LNCaP clone FGC (cell line): ENCODE results near the gene ABRACL.

Source experiments
- DNase-seq: peaks from one replicate; pipeline ENCODE4 v3.0.0-alpha.2; 2011; ENCODE audit warnings: low read depth
- H3K4me3 ChIP-seq: 2 replicates; pipeline ENCODE4 v1.5.1; 2011; ENCODE audit warnings: mild to moderate bottlenecking, low read depth, low read length, control low read depth
- TF ChIP-seq, protein P1 (sequence below): IDR thresholded peaks from 2 replicates; pipeline ENCODE4 v1.5.1; 2012; ENCODE audit warnings: mild to moderate bottlenecking; ENCODE audit not compliant: control insufficient read depth, insufficient read depth; ENCODE audit errors: extremely low read depth

Gene ABRACL

DNA sequence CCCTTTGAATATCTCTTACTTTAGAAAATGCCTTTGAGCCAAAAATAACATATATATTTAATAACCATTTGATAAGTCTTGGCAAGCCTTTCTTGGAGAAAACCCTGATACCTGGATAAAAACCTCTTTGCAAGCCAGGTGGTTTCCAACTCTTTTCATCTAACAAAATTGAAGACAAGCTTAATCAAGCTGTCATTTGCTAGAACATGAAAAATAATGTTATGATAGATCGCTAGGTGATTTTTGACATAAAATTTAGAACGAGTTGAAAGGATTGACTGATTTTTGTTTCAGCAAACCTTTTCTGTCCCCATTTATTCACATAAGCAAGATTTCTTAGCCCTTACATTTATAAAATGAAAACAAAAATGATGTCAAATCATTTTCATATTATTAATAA, 44.6 kb downstream of the ABRACL start:
- TF ChIP-seq, protein P1, sequence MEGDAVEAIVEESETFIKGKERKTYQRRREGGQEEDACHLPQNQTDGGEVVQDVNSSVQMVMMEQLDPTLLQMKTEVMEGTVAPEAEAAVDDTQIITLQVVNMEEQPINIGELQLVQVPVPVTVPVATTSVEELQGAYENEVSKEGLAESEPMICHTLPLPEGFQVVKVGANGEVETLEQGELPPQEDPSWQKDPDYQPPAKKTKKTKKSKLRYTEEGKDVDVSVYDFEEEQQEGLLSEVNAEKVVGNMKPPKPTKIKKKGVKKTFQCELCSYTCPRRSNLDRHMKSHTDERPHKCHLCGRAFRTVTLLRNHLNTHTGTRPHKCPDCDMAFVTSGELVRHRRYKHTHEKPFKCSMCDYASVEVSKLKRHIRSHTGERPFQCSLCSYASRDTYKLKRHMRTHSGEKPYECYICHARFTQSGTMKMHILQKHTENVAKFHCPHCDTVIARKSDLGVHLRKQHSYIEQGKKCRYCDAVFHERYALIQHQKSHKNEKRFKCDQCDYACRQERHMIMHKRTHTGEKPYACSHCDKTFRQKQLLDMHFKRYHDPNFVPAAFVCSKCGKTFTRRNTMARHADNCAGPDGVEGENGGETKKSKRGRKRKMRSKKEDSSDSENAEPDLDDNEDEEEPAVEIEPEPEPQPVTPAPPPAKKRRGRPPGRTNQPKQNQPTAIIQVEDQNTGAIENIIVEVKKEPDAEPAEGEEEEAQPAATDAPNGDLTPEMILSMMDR, result no peak
- no peak overlapping the region for H3K4me3 ChIP-seq

DNA sequence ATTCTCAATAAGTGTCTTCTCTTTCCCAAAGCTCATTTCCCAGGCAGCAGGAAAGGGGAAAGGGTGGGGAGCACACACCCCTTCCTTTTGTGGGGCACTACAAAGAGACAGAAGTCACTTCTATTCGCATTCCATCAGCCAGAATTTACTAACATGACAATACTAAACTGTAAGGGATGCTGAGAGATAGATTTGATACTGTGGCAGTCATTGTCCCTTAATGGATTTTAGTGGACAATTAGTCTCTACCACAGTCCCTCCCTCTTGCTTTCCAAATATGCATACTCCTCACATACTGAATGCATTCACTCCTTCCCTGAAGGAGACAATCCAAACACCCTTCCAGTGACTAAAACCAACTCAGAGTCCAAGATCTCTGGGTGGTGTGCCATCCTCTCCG, 50.5 kb downstream of the ABRACL start:
- DNase-seq, result no peak
- TF ChIP-seq, protein P1, result no peak
- H3K4me3 ChIP-seq, result no peak overlapping the region

More for the DNA sequence above, 44.6 kb downstream of the ABRACL start:
- DNase-seq, result no peak

DNA sequence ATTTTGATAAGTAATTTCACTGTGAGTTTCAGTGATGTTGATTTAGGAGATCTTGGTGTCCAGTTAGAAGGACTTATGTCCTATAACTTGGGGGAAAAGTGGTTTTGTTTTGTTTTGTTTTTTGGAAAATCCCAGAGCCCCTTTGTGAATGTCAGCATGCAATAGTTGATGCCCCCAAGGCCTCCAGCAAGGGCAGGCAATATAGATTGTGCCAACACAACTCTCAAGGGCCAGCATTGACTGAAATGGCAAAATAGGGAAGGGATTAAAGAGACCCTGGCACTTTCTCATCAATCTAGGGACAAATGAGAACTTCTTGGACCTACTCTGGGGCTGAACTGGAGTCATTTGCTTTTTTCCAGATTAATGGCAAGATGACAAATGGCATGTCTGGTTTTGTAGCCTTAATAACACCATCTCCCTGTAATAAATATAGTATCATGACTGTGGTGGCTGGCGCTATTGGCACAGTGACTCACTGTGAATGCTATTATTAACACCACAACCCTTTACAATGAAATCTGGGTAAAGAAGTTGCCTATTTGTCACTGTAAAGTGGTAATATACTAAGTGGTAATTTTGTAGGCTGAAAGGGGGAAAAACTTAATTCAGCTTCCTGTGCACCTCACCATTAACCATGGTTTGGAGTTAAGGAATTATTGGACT, 51.8 kb downstream of the ABRACL start:
- H3K4me3 ChIP-seq, result no peak overlapping the region
- TF ChIP-seq, protein P1, result no peak
- no peak for DNase-seq

DNA sequence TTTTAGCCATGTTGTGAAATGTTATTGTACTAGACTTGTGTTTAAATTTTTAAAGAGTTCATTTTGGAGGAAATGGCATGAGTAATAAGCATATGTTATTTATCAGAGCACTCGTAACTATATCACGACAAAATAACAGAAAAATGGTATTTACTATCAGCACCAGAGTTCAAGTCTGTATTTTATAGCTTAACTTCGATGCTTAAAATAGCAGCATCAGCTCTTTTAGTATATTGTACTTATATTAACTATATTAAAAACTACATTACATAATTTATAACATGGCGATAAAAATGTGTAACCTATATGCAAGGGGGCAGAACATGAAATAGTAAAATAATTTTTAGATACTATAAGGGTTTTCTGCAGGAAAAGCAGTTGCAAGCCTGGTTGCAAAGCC, 52.9 kb downstream of the ABRACL start:
- DNase-seq, result no peak
- no peak overlapping the region for H3K4me3 ChIP-seq
- TF ChIP-seq, protein P1, result no peak

DNA sequence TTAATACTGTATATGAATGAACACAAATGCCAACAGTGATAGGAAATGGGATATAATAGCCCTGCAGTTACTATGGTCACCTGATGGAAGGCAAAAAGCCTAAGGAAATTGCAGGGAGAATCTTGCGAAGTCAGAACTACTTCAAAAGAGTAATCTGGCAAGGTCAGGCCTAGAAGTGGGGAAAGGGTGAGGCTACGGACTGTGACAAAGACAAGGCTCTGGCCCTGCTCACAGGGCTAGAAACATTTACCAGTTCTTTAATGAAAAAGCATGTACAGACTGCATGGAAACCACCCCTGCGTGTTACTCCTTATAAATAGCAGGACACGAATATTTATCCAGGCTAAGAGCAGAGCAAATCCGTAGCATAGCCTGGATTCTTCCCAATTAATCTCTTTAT, 53.8 kb downstream of the ABRACL start:
- DNase-seq, result no peak
- TF ChIP-seq, protein P1, result no peak
- no peak overlapping the region for H3K4me3 ChIP-seq

DNA sequence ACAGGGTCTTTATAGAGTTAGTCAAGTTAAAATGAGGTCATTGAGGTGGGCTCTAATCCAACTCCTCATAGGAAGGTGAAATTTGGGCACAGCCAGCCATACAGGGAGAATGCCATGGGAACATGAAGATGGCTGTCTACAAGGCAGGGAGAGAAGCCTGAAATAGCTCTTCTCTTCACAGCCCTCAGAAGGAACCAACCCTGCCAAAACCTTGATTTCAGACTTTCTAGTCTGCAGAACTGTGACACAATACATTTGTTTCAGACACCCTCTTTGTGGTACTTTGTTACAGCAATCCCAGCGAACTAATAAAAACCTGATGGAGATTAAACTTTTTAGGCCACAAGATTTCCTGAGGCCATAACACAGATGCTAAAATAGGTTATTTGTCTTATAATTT, 63.3 kb downstream of the ABRACL start:
- H3K4me3 ChIP-seq, result no peak overlapping the region
- TF ChIP-seq, protein P1, result no peak
- DNase-seq, result no peak
